ENCODE results near the gene ZNF611. TPM values are rescaled to one million over a fixed set of nuclear protein-coding genes. Genes with fewer than 3 reads are reported as not detected.

Gene ZNF611
- total and polyA plus RNA-seq, 9 of the 15 experiments (the other 6 are each of a cell fraction or from before 2014, with no cell fraction given) = 3.7 to 29.6 (median 12.8) TPM

GRCh38 chr19:52691215-52691610, 43.6 kb downstream of the ZNF611 start (continued):
- no peak for TF ChIP-seq ZNF655 (CRISPR knock-in tag; IDR thresholded peaks at IDR 0.05)
- no peak for TF ChIP-seq ZNF75A (CRISPR knock-in tag; IDR thresholded peaks at IDR 0.05)
- 0 out of 2 replicates have a peak, but pooled peaks have one; percentile 7 for TF ChIP-seq SUPT5H (IDR thresholded peaks at IDR 0.05)
- peak; percentile 9; the same call in 1 of the 2 replicates for TF ChIP-seq SMARCA4 (IDR thresholded peaks at IDR 0.05)
- no peak for TF ChIP-seq PHF20 (IDR thresholded peaks at IDR 0.05; ENCODE audit: partially characterized antibody)
- no peak for TF ChIP-seq POLR2A (conservative IDR thresholded peaks at IDR 0.05)
- no peak for TF ChIP-seq ZNF77 (CRISPR knock-in tag; IDR thresholded peaks at IDR 0.05)
- no peak for TF ChIP-seq RBM14 (IDR thresholded peaks at IDR 0.05; ENCODE audit: borderline replicate concordance, insufficient read depth, low read depth, low read length)
- no peak for TF ChIP-seq SP1 (CRISPR knock-in tag; IDR thresholded peaks at IDR 0.05)
- TF ChIP-seq, protein P1, sequence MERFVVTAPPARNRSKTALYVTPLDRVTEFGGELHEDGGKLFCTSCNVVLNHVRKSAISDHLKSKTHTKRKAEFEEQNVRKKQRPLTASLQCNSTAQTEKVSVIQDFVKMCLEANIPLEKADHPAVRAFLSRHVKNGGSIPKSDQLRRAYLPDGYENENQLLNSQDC (CRISPR knock-in tag; IDR thresholded peaks at IDR 0.05) = no peak

Data from K562 (cell line).